Mammary epithelial cell (primary cell): ENCODE results near the gene NECAB3.

Source experiments
- CTCF ChIP-seq, 2 donors: IDR thresholded peaks in 1 of 2; conservative IDR thresholded peaks in 1 of 2; 2 replicates each; pipeline ENCODE4 v1.5.1; 2011 to 2012; ENCODE audit warnings: inconsistent platforms in 2 of 2, low read length in 2 of 2, mild to moderate bottlenecking in 2 of 2, control low read depth in 1 of 2, low read depth in 1 of 2; ENCODE audit not compliant: insufficient read depth in 1 of 2; ENCODE audit errors: extremely low read depth in 1 of 2
- EZH2 ChIP-seq: IDR thresholded peaks from 2 replicates; pipeline ENCODE4 v1.6.1; 2012; ENCODE audit warnings: low read length, inconsistent platforms, borderline replicate concordance

- TF ChIP-seq EZH2 (no peak), CTCF (conservative IDR thresholded peaks at IDR 0.05 in 1 of 2, IDR thresholded peaks at IDR 0.05 in 1 of 2; ENCODE audit: extremely low read depth in 1 of 2, insufficient read depth in 1 of 2, low read depth in 1 of 2, low read length in 2 of 2) (no peak)
Observed at GRCh38 chr20:33645396-33645795, 28.8 kb downstream of the NECAB3 start.
